Ovary (tissue), 9 donors: Measurements from ENCODE around the gene TCF7. TPM values are rescaled to one million over a fixed set of nuclear protein-coding genes. Genes with fewer than 3 reads are reported as not detected.

ENCODE experiments used
- DNase-seq, 5 donors: peaks; one replicate each; pipeline ENCODE4 v3.0.0-alpha.2; 2019 to 2020
- H3K27ac ChIP-seq, 2 donors: fragments of 200-600 bp; one replicate each; pipeline versions ENCODE4 v1.5.1 to v1.8.0; 2019 to 2022
- H3K27me3 ChIP-seq: fragments of 200-600 bp; one replicate; pipeline ENCODE4 v1.8.0; 2022
- H3K36me3 ChIP-seq: fragments of 200-600 bp; sonication (generic); one replicate; pipeline ENCODE4 v1.5.1; 2019
- H3K4me1 ChIP-seq: one replicate; pipeline ENCODE4 v1.8.1; 2013; ENCODE audit warnings: mild to moderate bottlenecking, moderate library complexity; ENCODE audit not compliant: insufficient read depth
- H3K4me3 ChIP-seq: fragments of 200-600 bp; sonication (generic); one replicate; pipeline ENCODE4 v1.5.1; 2017
- H3K9me3 ChIP-seq, 2 donors: fragments of 200-600 bp in 1 of 2; sonication (generic) in 1 of 2; one replicate each; pipeline versions ENCODE4 v1.5.1 to v1.8.1; 2013 to 2019; ENCODE audit warnings: mild to moderate bottlenecking in 1 of 2, moderate library complexity in 1 of 2
- CTCF ChIP-seq, 3 donors: fragments of 450-650 bp in 2 of 3; fragments of 200-600 bp in 1 of 3; IDR thresholded peaks; one replicate each; pipeline versions ENCODE4 v1.5.1 to v1.8.0; 2016 to 2022; ENCODE audit warnings: antibody characterized with exemption in 3 of 3, mild to moderate bottlenecking in 1 of 3
- EP300 ChIP-seq: sonication (generic); formaldehyde crosslinking; IDR thresholded peaks from one replicate; pipeline ENCODE4 v1.6.1; 2017; ENCODE audit warnings: antibody characterized with exemption
- POLR2A ChIP-seq: fragments of 450-650 bp; IDR thresholded peaks from one replicate; pipeline ENCODE4 v1.6.1; 2017; ENCODE audit warnings: antibody characterized with exemption, mild to moderate bottlenecking, moderate library complexity
- WGBS, 3 donors: extraction: QIAGEN DNeasy Blood & Tissue Kit in 1 of 3; methylation state at CpG; one replicate each; pipeline versions ENCODE4 v1.1.5 to v1.1.7; 2013 to 2017; 5-methylcytosine and 5-hydroxymethylcytosine counted together
- intact Hi-C, 4 donors: fragments of 100-400 bp; cut with DNase I; formaldehyde crosslinking; loops; one replicate each; pipeline versions ENCODE4 v1.11.0 to v1.15.1; 2022 to 2023
- polyA plus RNA-seq, 2 donors: library from polyadenylated mRNA; stranded (reverse); fragments of 200-250 nt in 1 of 2; fragments of 350-450 nt in 1 of 2; fragmentation: Illumina TruSeq in 1 of 2; extraction: RNeasy Lipid Tissue Mini Kit (QIAGEN cat#74804) in 1 of 2; gene quantifications; one replicate each; pipeline ENCODE4 v1.2.3, GENCODE V29; 2013 to 2014
- total RNA-seq, 7 donors: library from RNA; depleted of rRNA in 2 of 7; stranded (reverse); fragments of >200 nt in 2 of 7; fragmentation: NEBNext Ultra II Directional in 3 of 7; extraction: Animal tissue kit (Norgen Biotek cat#: 25700) in 3 of 7; gene quantifications; one replicate each; pipeline versions ENCODE4 v1.1.0 to v1.2.4, GENCODE V29; 2016 to 2023
- donor health status: DM: no; HTN: no; CAD: no; lungs with moderate emphysema.
- donor health status: DM: no; HTN: no; CAD: no.
- donor health status: Bipolar disorder and iron deficiency.
- donor health status: DM: yes; HTN: yes; CAD: no.
- donor health status: DM: no; HTN: no; CAD: no.
- donor health status: DM: yes; HTN: yes; CAD: no.

Gene TCF7
- total and polyA plus RNA-seq, 9 donors: 1.7 to 15.2 (median 4.0) TPM

DNA sequence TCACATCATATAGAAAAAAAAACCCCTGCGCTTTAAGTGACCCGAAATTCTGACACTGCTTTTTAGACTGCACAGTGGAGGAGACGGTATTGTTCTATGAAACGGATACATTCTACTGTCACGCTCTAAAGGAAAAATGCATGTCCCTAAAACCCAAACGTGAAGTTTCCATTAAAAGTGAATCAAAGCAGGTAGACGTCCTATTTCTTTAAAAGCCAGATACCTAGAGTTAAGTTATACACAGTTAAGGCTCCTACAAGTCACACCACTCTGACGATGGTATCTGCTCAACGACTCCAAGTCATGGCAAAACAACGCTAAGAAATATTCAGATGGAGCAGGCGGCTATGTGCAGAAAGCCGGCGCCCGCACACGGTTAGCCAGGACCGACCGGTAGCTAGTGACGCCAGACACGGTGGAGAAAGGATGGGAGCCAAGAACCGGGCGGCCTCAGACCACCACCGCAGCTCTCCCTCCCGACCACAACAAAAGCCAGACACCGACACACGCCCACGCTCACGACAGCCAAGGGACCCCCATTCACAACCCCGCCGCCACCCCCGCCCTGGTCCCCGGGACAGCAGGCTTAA lies 61.5 kb downstream of the TCF7 start:
- intact Hi-C loops: loop anchor here in 2 of 4 donors (5.0 to 10.0 kb wide), 3 partner anchors 49 to 409 kb away; partner anchors contain the start of gene PPP2CA (in 2 of the 2)
- WGBS, 3 donors: 0 to 1% (median 1%) methylated on average over 21 to 31 of the region's 31 CpGs
- TF ChIP-seq POLR2A (no peak), EP300 (no peak), CTCF (IDR thresholded peaks at IDR 0.05) (no peak)
- no peak for DNase-seq
- Histone ChIP-seq H3K4me1 (peaks cover 5% of the 10 kb centered on the region), H3K36me3 (no peaks in the 10 kb centered on the region), H3K9me3 (no peaks in the 10 kb centered on the region), H3K27ac (peak overlapping the region; percentile 97 to 99), H3K27me3 (no peaks in the 10 kb centered on the region), H3K4me3 (peak overlapping the region; percentile 90)

DNA sequence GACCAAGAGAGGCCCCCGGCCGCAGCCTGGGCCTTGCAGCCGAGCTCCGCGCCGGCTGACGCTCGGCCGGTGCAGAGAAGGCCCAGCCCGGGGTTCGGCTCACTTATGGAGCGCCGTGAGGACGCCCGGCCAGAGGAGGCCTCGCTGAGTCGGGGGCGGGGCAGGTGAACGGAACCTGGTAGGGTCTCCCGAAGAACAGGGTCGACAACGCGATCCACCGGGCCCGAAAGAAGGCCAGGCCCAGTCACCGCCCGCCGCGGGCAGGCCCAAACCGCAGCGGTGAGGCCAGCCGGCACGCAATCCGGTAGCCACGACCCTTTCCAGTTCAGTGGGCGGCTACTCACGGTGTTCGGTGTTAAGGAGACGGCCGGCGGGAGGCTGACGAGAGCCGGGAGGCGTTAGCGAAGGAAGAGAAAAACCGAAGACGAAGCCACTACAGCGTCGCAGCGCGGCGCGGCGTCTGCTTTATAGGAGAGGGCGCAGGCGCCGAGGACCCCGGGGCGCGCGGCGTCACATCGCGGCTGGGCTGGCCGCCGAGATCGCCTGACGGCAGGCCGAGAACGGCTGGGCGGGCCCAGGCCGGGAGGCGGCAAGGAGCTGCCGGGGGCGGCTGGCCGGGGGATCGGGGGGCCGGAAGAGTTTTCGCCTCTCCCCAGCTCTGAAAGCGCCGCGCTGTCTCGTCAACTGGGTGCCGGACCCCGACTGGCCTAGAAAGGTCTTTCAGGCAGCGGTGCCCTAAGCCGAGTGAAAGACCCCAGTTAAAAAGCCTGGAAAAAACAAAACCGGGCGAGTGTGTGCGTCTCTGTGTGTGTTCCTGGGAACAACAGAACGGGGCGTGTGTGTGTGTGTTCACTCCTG lies 62.3 kb downstream of the TCF7 start, which contains the start of gene SKP1:
Gene SKP1, minus strand, starts transcription at position 440 of the 858 bp plus-strand sequence. CDS start 2,928 bp downstream, outside the sequence.
- Histone ChIP-seq H3K36me3 (no peaks in the 10 kb centered on the region), H3K4me3 (peak within 1 kb of the TSS; percentile 90), H3K9me3 (no peaks in the 10 kb centered on the region), H3K4me1 (peaks cover 5% of the 10 kb centered on the region), H3K27ac (peak within 1 kb of the TSS; percentile 97 to 99), H3K27me3 (no peaks in the 10 kb centered on the region)
- WGBS, 3 donors: 0 to 1% (median 0%) methylated on average over 80 to 92 of the region's 92 CpGs
- DNase-seq: peak; percentile 81 to 92 (median 85)
- intact Hi-C loops: loop anchor here in 2 of 4 donors (5.0 to 10.0 kb wide), 3 partner anchors 48 to 408 kb away; partner anchors contain the start of gene PPP2CA (in 2 of the 2)
- TF ChIP-seq POLR2A (peak; percentile 94), CTCF (IDR thresholded peaks at IDR 0.05) (peak in 1 of 3 donors; percentile 27), EP300 (no peak)

- Histone ChIP-seq H3K27me3 (no peaks in the 10 kb centered on the region), H3K4me1 (peaks cover 5% of the 10 kb centered on the region), H3K9me3 (no peaks in the 10 kb centered on the region), H3K27ac (peak overlapping the region; percentile 97 to 99), H3K36me3 (no peaks in the 10 kb centered on the region), H3K4me3 (peak overlapping the region; percentile 90)
- peak; percentile 30 to 56 (median 48) for DNase-seq
- 7 to 20% (median 8%) methylated on average over 27 to 29 of the region's 29 CpGs for WGBS, 3 donors
- TF ChIP-seq CTCF (IDR thresholded peaks at IDR 0.05): no peak
- TF ChIP-seq POLR2A: no peak
- no peak for TF ChIP-seq EP300
- intact Hi-C loops: loop anchor here in 2 of 4 donors (5.0 to 10.0 kb wide), 3 partner anchors 47 to 407 kb away; partner anchors contain the start of gene PPP2CA (in 2 of the 2)
Observed at GRCh38 chr5:134177369-134178095, 63.1 kb downstream of the TCF7 start.

GRCh38 chr5:134178096-134178419 lies 63.6 kb downstream of the TCF7 start:
- H3K27ac ChIP-seq: no peak overlapping the region
- H3K36me3 ChIP-seq: no peaks in the 10 kb centered on the region
- intact Hi-C loops: loop anchor here in 2 of 4 donors (5.0 to 10.0 kb wide), 3 partner anchors 47 to 407 kb away; partner anchors contain the start of gene PPP2CA (in 2 of the 2)
- DNase-seq: no peak
- TF ChIP-seq EP300: no peak
- no peak for TF ChIP-seq CTCF (IDR thresholded peaks at IDR 0.05)
- TF ChIP-seq POLR2A: no peak
- H3K9me3 ChIP-seq: no peaks in the 10 kb centered on the region
- H3K27me3 ChIP-seq: no peaks in the 10 kb centered on the region
- no peak overlapping the region for H3K4me3 ChIP-seq
- peaks cover 5% of the 10 kb centered on the region for H3K4me1 ChIP-seq
- WGBS, 3 donors: 75 to 84% (median 79%) methylated on average over 3 of the region's 3 CpGs
